ENCODE results near the gene CCDC85A. TPM values are rescaled to one million over a fixed set of nuclear protein-coding genes. Genes with fewer than 3 reads are reported as not detected.

Gene CCDC85A
- total RNA-seq, 5 donors from 2014 or later (not counting 1 experiment from before 2014, with no cell fraction given): not detected

DNA sequence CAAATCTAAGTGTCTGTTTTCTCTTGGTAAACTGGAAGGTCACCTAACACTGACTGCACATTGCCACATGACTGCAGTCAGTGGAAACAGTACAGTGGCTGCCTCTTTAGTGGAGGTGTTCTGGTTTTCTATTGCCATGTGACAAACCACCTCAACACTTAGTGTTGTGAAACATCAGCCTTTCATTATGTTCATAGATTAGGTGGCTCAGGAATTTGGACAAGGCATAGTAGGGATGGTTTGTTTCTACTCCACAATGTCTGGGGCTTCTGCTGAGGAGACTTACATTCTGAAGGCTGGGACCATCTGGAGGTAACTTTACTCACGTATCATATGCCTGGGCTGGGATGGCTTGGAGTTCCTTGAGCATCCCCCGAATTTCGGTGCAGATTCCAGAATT lies 26.5 kb downstream of the CCDC85A start:
- DNase-seq: no peak
- CTCF ChIA-PET: no interaction called here
- Histone ChIP-seq H3K27ac (ENCODE audit: low read length) (no peak overlapping the region), H3K4me3 (ENCODE audit: control insufficient read depth in 1 of 2, extremely low read depth in 1 of 2, low read length in 1 of 2) (no peak overlapping the region), H3K4me1 (ENCODE audit: control insufficient read depth in 1 of 2, extremely low read depth in 1 of 2, insufficient read depth in 2 of 2, low read length in 2 of 2) (no peaks in the 10 kb centered on the region), H3K9me3 (no peaks in the 10 kb centered on the region), H3K27me3 (replicated peaks in 1 of 2; ENCODE audit: control insufficient read depth in 2 of 2, extremely low read depth in 1 of 2, insufficient read depth in 2 of 2, low read length in 1 of 2) (no peaks in the 10 kb centered on the region), H3K36me3 (ENCODE audit: control insufficient read depth in 2 of 2, extremely low read depth in 1 of 2, insufficient read depth in 1 of 2, low read length in 1 of 2) (no peaks in the 10 kb centered on the region)
- WGBS (ENCODE audit: insufficient coverage): 96% methylated on average over 3 of the region's 3 CpGs
- Mint-ChIP-seq H3K4me3 (no peak overlapping the region), H3K27me3 (peaks cover 0 to 3% of the 10 kb centered on the region in 2 donors), H3K9me3 (peaks cover 0 to 9% (median 0%) of the 10 kb centered on the region in 3 donors), H3K4me1 (no peaks in the 10 kb centered on the region), H3K27ac (no peak overlapping the region), H3K36me3 (no peaks in the 10 kb centered on the region)
- POLR2A ChIA-PET: no interaction called here
- no peak for ATAC-seq (replicated peaks in 1 of 4)

DNA sequence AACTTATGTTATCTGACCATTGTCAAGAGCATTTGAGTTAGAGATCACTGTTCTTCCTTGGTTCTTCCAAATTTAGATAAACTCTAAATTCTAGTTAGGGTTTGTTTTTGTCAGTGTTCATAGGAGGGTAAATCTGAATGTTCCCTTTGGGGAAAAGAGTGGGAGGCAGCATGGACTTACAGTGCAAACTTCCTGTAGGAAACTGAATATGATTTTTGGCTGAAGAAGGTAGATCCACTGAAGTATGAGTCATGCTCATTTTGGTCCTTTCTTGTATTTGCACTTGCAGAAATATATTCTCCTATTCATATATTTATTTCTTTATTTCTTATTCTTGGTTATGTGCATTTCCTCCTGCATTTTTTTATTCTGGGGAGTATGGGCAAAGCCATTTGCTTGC lies 27.3 kb downstream of the CCDC85A start:
- CTCF ChIA-PET: no interaction called here
- H3K27ac ChIP-seq (ENCODE audit: low read length): no peak overlapping the region
- Mint-ChIP-seq H3K36me3 (no peaks in the 10 kb centered on the region), H3K4me1 (no peaks in the 10 kb centered on the region), H3K27ac (no peak overlapping the region), H3K4me3 (no peak overlapping the region), H3K9me3 (peaks cover 0 to 4% (median 0%) of the 10 kb centered on the region in 3 donors), H3K27me3 (peaks cover 0 to 3% of the 10 kb centered on the region in 2 donors)
- POLR2A ChIA-PET: no interaction called here
- DNase-seq (no peak), ATAC-seq (replicated peaks in 1 of 4) (no peak)
- H3K27me3 ChIP-seq (replicated peaks in 1 of 2; ENCODE audit: control insufficient read depth in 2 of 2, extremely low read depth in 1 of 2, insufficient read depth in 2 of 2, low read length in 1 of 2): no peaks in the 10 kb centered on the region
- H3K4me3 ChIP-seq (ENCODE audit: control insufficient read depth in 1 of 2, extremely low read depth in 1 of 2, low read length in 1 of 2): no peak overlapping the region
- H3K9me3 ChIP-seq: no peaks in the 10 kb centered on the region
- no peaks in the 10 kb centered on the region for H3K36me3 ChIP-seq (ENCODE audit: control insufficient read depth in 2 of 2, extremely low read depth in 1 of 2, insufficient read depth in 1 of 2, low read length in 1 of 2)
- no peaks in the 10 kb centered on the region for H3K4me1 ChIP-seq (ENCODE audit: control insufficient read depth in 1 of 2, extremely low read depth in 1 of 2, insufficient read depth in 2 of 2, low read length in 2 of 2)

DNA sequence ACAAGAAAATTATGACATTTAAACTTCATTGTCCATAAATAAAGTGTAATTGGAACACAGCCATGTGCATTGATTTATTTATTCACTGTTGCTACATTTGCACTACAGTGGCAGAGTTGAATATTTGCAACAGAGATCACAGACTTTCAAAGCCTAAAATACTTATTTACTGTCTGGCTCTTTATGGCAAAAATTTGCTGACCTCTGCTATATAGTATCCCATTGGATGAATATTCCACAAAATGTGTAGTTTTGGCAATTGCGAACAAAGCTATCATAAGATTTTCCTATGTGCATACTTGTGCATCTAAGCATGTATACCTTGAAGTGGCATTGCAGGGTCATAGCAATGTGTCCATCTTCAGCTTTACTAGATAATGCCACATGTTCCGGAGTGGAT lies 32.1 kb downstream of the CCDC85A start:
- Mint-ChIP-seq H3K4me3 (no peak overlapping the region), H3K9me3 (peaks cover 0 to 12% (median 0%) of the 10 kb centered on the region in 3 donors), H3K27me3 (peaks cover 0 to 3% of the 10 kb centered on the region in 2 donors), H3K27ac (no peak overlapping the region), H3K4me1 (no peaks in the 10 kb centered on the region), H3K36me3 (no peaks in the 10 kb centered on the region)
- no peak for ATAC-seq (replicated peaks in 1 of 4)
- Histone ChIP-seq H3K27me3 (replicated peaks in 1 of 2; ENCODE audit: control insufficient read depth in 2 of 2, extremely low read depth in 1 of 2, insufficient read depth in 2 of 2, low read length in 1 of 2) (no peaks in the 10 kb centered on the region), H3K4me3 (ENCODE audit: control insufficient read depth in 1 of 2, extremely low read depth in 1 of 2, low read length in 1 of 2) (no peak overlapping the region), H3K4me1 (ENCODE audit: control insufficient read depth in 1 of 2, extremely low read depth in 1 of 2, insufficient read depth in 2 of 2, low read length in 2 of 2) (no peaks in the 10 kb centered on the region), H3K9me3 (no peaks in the 10 kb centered on the region), H3K27ac (ENCODE audit: low read length) (no peak overlapping the region), H3K36me3 (ENCODE audit: control insufficient read depth in 2 of 2, extremely low read depth in 1 of 2, insufficient read depth in 1 of 2, low read length in 1 of 2) (no peaks in the 10 kb centered on the region)
- 89% methylated on average over 1 of the region's 2 CpGs for WGBS (ENCODE audit: insufficient coverage)
- ChIA-PET CTCF (no interaction called here), POLR2A (no interaction called here)
- no peak for DNase-seq

DNA sequence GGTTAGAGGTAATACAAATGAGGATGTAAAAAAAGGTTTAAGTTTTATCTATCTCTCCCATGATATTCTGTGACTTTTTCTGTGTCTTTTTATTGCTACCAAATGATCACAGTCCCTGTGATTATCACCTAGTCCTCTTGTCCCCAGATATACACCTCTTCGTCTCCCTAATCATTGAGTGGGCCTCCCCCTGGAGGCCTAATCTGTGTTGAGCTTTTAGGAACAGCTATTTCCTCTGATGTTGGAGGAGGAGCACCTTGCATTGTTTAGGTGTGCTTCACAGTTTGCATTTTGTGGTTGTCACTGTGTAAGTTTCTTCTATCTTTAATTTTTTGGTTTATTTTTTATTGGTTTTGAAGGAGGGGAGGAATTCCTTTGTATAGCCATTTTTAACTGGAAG lies 33.3 kb downstream of the CCDC85A start:
- no CpG with 5 or more reads among the region's 1 CpG for WGBS (ENCODE audit: insufficient coverage)
- Mint-ChIP-seq H3K27ac (no peak overlapping the region), H3K9me3 (peaks cover 0 to 8% (median 0%) of the 10 kb centered on the region in 3 donors), H3K36me3 (no peaks in the 10 kb centered on the region), H3K27me3 (no peaks in the 10 kb centered on the region), H3K4me3 (no peak overlapping the region), H3K4me1 (no peaks in the 10 kb centered on the region)
- H3K4me3 ChIP-seq (ENCODE audit: control insufficient read depth in 1 of 2, extremely low read depth in 1 of 2, low read length in 1 of 2): no peak overlapping the region
- H3K4me1 ChIP-seq (ENCODE audit: control insufficient read depth in 1 of 2, extremely low read depth in 1 of 2, insufficient read depth in 2 of 2, low read length in 2 of 2): no peaks in the 10 kb centered on the region
- ATAC-seq (replicated peaks in 1 of 4) (no peak), DNase-seq (no peak)
- no peaks in the 10 kb centered on the region for H3K9me3 ChIP-seq
- no peaks in the 10 kb centered on the region for H3K36me3 ChIP-seq (ENCODE audit: control insufficient read depth in 2 of 2, extremely low read depth in 1 of 2, insufficient read depth in 1 of 2, low read length in 1 of 2)
- POLR2A ChIA-PET: interaction anchor here in 1 of 2 donors (0.6 kb wide), 1 partner anchor 14 kb away, joined by 3 read pairs; no protein-coding TSS in a partner anchor
- no peak overlapping the region for H3K27ac ChIP-seq (ENCODE audit: low read length)
- H3K27me3 ChIP-seq (replicated peaks in 1 of 2; ENCODE audit: control insufficient read depth in 2 of 2, extremely low read depth in 1 of 2, insufficient read depth in 2 of 2, low read length in 1 of 2): no peaks in the 10 kb centered on the region
- CTCF ChIA-PET: no interaction called here

DNA sequence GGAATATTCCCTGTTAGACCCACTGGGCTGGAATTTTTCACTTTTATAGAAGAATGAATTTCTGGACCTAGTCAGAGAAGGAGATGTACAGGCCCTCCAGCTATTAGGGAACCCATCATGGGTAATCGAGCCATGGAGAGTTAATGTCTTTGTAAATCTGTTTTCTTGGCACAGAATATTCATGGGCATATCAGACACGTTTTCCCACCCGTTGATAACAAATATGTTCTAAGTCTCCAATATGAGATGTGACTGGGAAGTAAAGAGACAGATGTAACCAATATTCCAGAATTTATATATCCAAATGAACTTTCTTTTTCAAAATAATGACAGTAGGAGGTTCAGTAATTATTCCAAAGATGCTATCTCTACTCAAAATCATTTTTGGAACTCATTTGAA lies 38.7 kb downstream of the CCDC85A start:
- Mint-ChIP-seq H3K4me1 (no peaks in the 10 kb centered on the region), H3K4me3 (no peak overlapping the region), H3K36me3 (no peaks in the 10 kb centered on the region), H3K27me3 (no peaks in the 10 kb centered on the region), H3K9me3 (peaks cover 3 to 7% (median 5%) of the 10 kb centered on the region in 3 donors), H3K27ac (no peak overlapping the region)
- no peaks in the 10 kb centered on the region for H3K27me3 ChIP-seq (replicated peaks in 1 of 2; ENCODE audit: control insufficient read depth in 2 of 2, extremely low read depth in 1 of 2, insufficient read depth in 2 of 2, low read length in 1 of 2)
- H3K4me1 ChIP-seq (ENCODE audit: control insufficient read depth in 1 of 2, extremely low read depth in 1 of 2, insufficient read depth in 2 of 2, low read length in 2 of 2): no peaks in the 10 kb centered on the region
- DNase-seq (no peak), ATAC-seq (replicated peaks in 1 of 4) (no peak)
- 60% methylated on average over 1 of the region's 3 CpGs for WGBS (ENCODE audit: insufficient coverage)
- no peak overlapping the region for H3K4me3 ChIP-seq (ENCODE audit: control insufficient read depth in 1 of 2, extremely low read depth in 1 of 2, low read length in 1 of 2)
- no peaks in the 10 kb centered on the region for H3K9me3 ChIP-seq
- no peak overlapping the region for H3K27ac ChIP-seq (ENCODE audit: low read length)
- H3K36me3 ChIP-seq (ENCODE audit: control insufficient read depth in 2 of 2, extremely low read depth in 1 of 2, insufficient read depth in 1 of 2, low read length in 1 of 2): no peaks in the 10 kb centered on the region
- POLR2A ChIA-PET: no interaction called here
- CTCF ChIA-PET: no interaction called here

DNA sequence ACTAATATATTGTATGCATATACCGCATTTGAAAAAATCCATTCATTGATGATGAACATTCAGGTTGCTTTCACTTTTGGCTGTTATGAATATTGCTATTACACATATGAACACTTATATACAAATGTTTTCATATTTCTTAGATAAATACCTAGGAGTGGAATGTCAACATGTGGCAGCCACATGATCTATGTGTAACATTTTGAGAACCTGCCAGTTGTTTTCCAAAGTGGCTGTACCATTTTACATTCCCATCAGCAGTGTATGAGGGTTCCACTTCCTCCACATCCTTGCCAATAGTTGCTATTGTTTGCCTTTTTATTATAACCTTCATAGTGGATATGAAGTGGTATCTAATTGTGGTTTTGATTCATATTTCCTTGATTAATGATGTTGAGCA lies 40.5 kb downstream of the CCDC85A start:
- Histone ChIP-seq H3K4me3 (ENCODE audit: control insufficient read depth in 1 of 2, extremely low read depth in 1 of 2, low read length in 1 of 2) (no peak overlapping the region), H3K36me3 (ENCODE audit: control insufficient read depth in 2 of 2, extremely low read depth in 1 of 2, insufficient read depth in 1 of 2, low read length in 1 of 2) (no peaks in the 10 kb centered on the region), H3K27ac (ENCODE audit: low read length) (no peak overlapping the region), H3K4me1 (ENCODE audit: control insufficient read depth in 1 of 2, extremely low read depth in 1 of 2, insufficient read depth in 2 of 2, low read length in 2 of 2) (no peaks in the 10 kb centered on the region), H3K27me3 (replicated peaks in 1 of 2; ENCODE audit: control insufficient read depth in 2 of 2, extremely low read depth in 1 of 2, insufficient read depth in 2 of 2, low read length in 1 of 2) (no peaks in the 10 kb centered on the region), H3K9me3 (no peaks in the 10 kb centered on the region)
- ChIA-PET CTCF (no interaction called here), POLR2A (no interaction called here)
- Mint-ChIP-seq H3K36me3 (no peaks in the 10 kb centered on the region), H3K4me3 (no peak overlapping the region), H3K4me1 (no peaks in the 10 kb centered on the region), H3K27ac (no peak overlapping the region), H3K9me3 (peaks cover 3 to 8% (median 5%) of the 10 kb centered on the region in 3 donors), H3K27me3 (no peaks in the 10 kb centered on the region)
- no peak for ATAC-seq (replicated peaks in 1 of 4)
- no peak for DNase-seq
- no CpG with 5 or more reads among the region's 1 CpG for WGBS (ENCODE audit: insufficient coverage)

DNA sequence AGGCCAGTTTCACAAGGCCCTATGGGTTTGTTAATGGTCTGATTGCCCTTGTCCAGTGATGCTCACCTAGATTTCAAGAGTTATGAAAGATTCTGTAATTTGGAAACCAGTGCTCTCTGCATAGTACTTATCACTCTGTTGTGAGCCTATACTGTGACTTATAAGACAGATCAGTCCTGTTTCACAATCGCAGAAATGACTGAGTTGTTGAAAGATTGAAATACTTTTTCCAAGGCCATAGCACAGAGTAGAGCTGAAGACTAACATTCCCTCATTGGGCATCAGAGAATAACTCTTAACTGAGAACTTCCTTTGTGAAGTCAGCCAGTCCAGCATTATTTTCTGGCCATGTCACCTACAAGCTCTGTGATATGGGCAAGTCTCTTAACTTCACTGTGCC lies 44.0 kb downstream of the CCDC85A start:
- DNase-seq (no peak), ATAC-seq (replicated peaks in 1 of 4) (no peak)
- Mint-ChIP-seq H3K36me3 (no peaks in the 10 kb centered on the region), H3K27ac (no peak overlapping the region), H3K4me1 (no peaks in the 10 kb centered on the region), H3K4me3 (no peak overlapping the region), H3K27me3 (no peaks in the 10 kb centered on the region), H3K9me3 (peaks cover 3 to 12% (median 5%) of the 10 kb centered on the region in 3 donors)
- no peak overlapping the region for H3K4me3 ChIP-seq (ENCODE audit: control insufficient read depth in 1 of 2, extremely low read depth in 1 of 2, low read length in 1 of 2)
- H3K27ac ChIP-seq (ENCODE audit: low read length): no peak overlapping the region
- no peaks in the 10 kb centered on the region for H3K9me3 ChIP-seq
- ChIA-PET CTCF (interaction anchor here in 1 of 2 donors (0.6 kb wide), 1 partner anchor 267 kb away, joined by 3 read pairs; no protein-coding TSS in a partner anchor), POLR2A (interaction anchor here in 1 of 2 donors (0.6 kb wide), 1 partner anchor 220 kb away, joined by 3 read pairs; no protein-coding TSS in a partner anchor)
- no peaks in the 10 kb centered on the region for H3K27me3 ChIP-seq (replicated peaks in 1 of 2; ENCODE audit: control insufficient read depth in 2 of 2, extremely low read depth in 1 of 2, insufficient read depth in 2 of 2, low read length in 1 of 2)
- 100% methylated on average over 1 of the region's 1 CpG for WGBS (ENCODE audit: insufficient coverage)
- H3K36me3 ChIP-seq (ENCODE audit: control insufficient read depth in 2 of 2, extremely low read depth in 1 of 2, insufficient read depth in 1 of 2, low read length in 1 of 2): no peaks in the 10 kb centered on the region
- no peaks in the 10 kb centered on the region for H3K4me1 ChIP-seq (ENCODE audit: control insufficient read depth in 1 of 2, extremely low read depth in 1 of 2, insufficient read depth in 2 of 2, low read length in 2 of 2)
